Aorta (tissue), 5 donors: ENCODE measurements around the gene CFAP52. TPM values are rescaled to one million over a fixed set of nuclear protein-coding genes. Genes with fewer than 3 reads are reported as not detected.
"Not testable (repeated sequence)": the region's sequence is repeated elsewhere in the genome, so short reads cannot be mapped to it uniquely, and the experiment has no call there.

Experiments used
- ATAC-seq: fragments of 200-7000 bp; cut with Tn5 transposase; one replicate; pipeline ENCODE4 v1.9.1; 2022; ENCODE audit warnings: moderate library complexity; ENCODE audit not compliant: low FRiP score
- DNase-seq, 2 donors: peaks; one replicate each; pipeline ENCODE4 v3.0.0-alpha.2; 2020
- H3K27ac ChIP-seq, 2 donors: one replicate each; pipeline ENCODE4 v1.5.1; 2013; ENCODE audit warnings: low read length in 2 of 2, mild to moderate bottlenecking in 2 of 2, moderate library complexity in 2 of 2, control low read depth in 1 of 2, inconsistent platforms in 1 of 2, low read depth in 1 of 2
- H3K27me3 ChIP-seq, 2 donors: one replicate each; pipeline ENCODE4 v1.6.1; 2013; ENCODE audit warnings: control low read depth in 1 of 2, low read length in 1 of 2, mild to moderate bottlenecking in 1 of 2, moderate library complexity in 1 of 2; ENCODE audit not compliant: insufficient read depth in 2 of 2, control insufficient read depth in 1 of 2
- H3K36me3 ChIP-seq, 2 donors: one replicate each; pipeline ENCODE4 v1.6.1; 2013; ENCODE audit warnings: control low read depth in 1 of 2, low read length in 1 of 2, mild to moderate bottlenecking in 1 of 2; ENCODE audit not compliant: insufficient read depth in 2 of 2, control insufficient read depth in 1 of 2
- H3K4me1 ChIP-seq, 2 donors: one replicate each; pipeline ENCODE4 v1.6.1; 2013; ENCODE audit warnings: low read length in 2 of 2, control low read depth in 1 of 2, mild to moderate bottlenecking in 1 of 2, moderate library complexity in 1 of 2; ENCODE audit not compliant: insufficient read depth in 2 of 2, control insufficient read depth in 1 of 2
- H3K4me3 ChIP-seq, 2 donors: one replicate each; pipeline ENCODE4 v1.5.1; 2013; ENCODE audit warnings: low read length in 2 of 2, control low read depth in 1 of 2, mild to moderate bottlenecking in 1 of 2
- H3K9me3 ChIP-seq: one replicate; pipeline ENCODE4 v1.6.1; 2013; ENCODE audit warnings: mild to moderate bottlenecking, low read length; ENCODE audit not compliant: control insufficient read depth
- WGBS, 2 donors: extraction: QIAGEN DNeasy Blood & Tissue Kit; methylation state at CpG; one replicate each; pipeline ENCODE4 v1.1.7; 2013; 5-methylcytosine and 5-hydroxymethylcytosine counted together
- intact Hi-C, 2 donors: fragments of 100-400 bp; cut with DNase I; formaldehyde crosslinking; loops; one replicate each; pipeline versions ENCODE4 v1.14.2 to v1.15.0; 2022
- polyA plus RNA-seq, 2 donors: library from polyadenylated mRNA; stranded (reverse); fragments of 200-250 nt; gene quantifications; one replicate each; pipeline ENCODE4 v1.2.3, GENCODE V29; 2013
- total RNA-seq, 2 donors: library from RNA; stranded (reverse); fragmentation: NEBNext Ultra II Directional; extraction: Animal tissue kit (Norgen Biotek cat#: 25700); gene quantifications; one replicate each; pipeline ENCODE4 v1.2.1, GENCODE V29; 2021
- donor health status: healthy with polysubstance abuse.
- donor health status: Bipolar disorder and iron deficiency.
- donor health status: DM: no; HTN: no; CAD: no.
- donor health status: DM: no; HTN: no; CAD: no.
- donor health status: DM: yes; HTN: yes; CAD: no.

Gene CFAP52
- total and polyA plus RNA-seq, 4 donors: 0.39 TPM; not detected in 3

DNA sequence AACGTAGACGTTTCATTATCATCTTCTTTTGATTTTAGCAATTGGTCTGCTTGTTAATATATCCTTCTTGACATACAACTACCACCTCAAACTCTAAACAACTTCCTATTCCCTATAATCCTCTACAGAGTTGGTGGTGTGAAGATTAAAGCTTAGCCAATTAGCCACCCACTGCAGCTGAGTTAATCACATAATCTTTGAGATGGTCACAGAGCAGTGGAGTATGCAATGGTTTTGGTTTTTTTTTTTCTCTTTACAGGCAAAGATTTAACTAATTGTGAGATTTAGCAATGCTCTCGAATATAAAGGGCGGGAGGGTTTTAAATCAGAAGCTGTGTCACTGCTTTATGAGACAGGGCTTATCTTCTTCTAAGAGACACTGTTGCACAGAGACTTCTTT is 37.8 kb upstream of the CFAP52 start:
- H3K4me1 ChIP-seq: no peaks in the 10 kb centered on the region
- H3K9me3 ChIP-seq: no peaks in the 10 kb centered on the region
- peaks cover 0 to 3% of the 10 kb centered on the region in 2 donors for H3K36me3 ChIP-seq
- no peak for DNase-seq
- intact Hi-C loops: no loop called here
- H3K4me3 ChIP-seq: no peak overlapping the region
- no peak for ATAC-seq
- no peak overlapping the region for H3K27ac ChIP-seq
- no peaks in the 10 kb centered on the region for H3K27me3 ChIP-seq
- 94 to 95% methylated on average over 4 of the region's 4 CpGs for WGBS, 2 donors

DNA sequence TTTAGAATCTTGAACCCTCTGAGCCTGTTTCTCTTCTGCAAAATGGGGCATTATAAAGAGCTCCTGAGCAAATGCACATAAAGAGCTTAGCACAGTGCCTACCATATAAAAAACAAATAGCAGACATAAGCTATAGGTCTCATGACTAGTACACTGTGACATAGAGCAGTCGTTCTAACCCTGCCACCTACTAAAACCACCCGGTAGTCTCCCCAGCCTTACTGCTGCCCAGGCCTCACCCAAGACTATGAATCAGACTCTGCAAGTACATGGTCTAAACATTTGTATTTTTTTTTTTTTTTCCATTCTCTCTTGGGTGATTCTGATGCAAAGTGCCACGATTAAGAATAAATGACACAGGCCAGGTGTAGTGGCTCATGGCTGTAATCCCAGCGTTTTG is 34.7 kb upstream of the CFAP52 start:
- no peak overlapping the region for H3K27ac ChIP-seq
- H3K27me3 ChIP-seq: no peaks in the 10 kb centered on the region
- no peaks in the 10 kb centered on the region for H3K9me3 ChIP-seq
- intact Hi-C loops: no loop called here
- 94 to 95% methylated on average over 4 of the region's 4 CpGs for WGBS, 2 donors
- no peaks in the 10 kb centered on the region for H3K4me1 ChIP-seq
- ATAC-seq (no peak), DNase-seq (no peak)
- no peak overlapping the region for H3K4me3 ChIP-seq
- peaks cover 0 to 3% of the 10 kb centered on the region in 2 donors for H3K36me3 ChIP-seq

DNA sequence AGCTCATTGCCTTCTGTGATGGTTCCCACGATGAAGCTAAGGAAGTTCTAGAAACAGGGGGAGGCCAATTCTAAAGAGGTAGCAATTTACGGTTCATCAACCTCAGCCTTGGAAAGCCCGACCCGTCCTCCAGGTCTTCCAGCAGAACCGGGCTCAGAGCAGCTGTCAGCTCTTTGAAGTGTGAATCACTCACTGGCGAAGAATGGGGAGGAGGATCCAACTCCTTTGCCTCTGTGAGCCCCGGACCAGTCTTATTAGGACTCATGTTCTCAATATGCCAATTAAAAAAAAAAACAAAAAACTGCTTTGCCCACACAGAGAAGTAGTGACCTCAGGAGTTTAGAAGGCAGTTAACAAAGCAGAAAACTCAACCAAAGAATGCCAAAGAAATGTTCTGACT is 32.2 kb upstream of the CFAP52 start:
- intact Hi-C loops: no loop called here
- H3K27ac ChIP-seq: no peak overlapping the region
- peaks cover 0 to 3% of the 10 kb centered on the region in 2 donors for H3K36me3 ChIP-seq
- 85 to 92% methylated on average over 7 of the region's 7 CpGs for WGBS, 2 donors
- DNase-seq (no peak), ATAC-seq (no peak)
- no peaks in the 10 kb centered on the region for H3K4me1 ChIP-seq
- H3K27me3 ChIP-seq: no peaks in the 10 kb centered on the region
- H3K9me3 ChIP-seq: no peaks in the 10 kb centered on the region
- H3K4me3 ChIP-seq: no peak overlapping the region

DNA sequence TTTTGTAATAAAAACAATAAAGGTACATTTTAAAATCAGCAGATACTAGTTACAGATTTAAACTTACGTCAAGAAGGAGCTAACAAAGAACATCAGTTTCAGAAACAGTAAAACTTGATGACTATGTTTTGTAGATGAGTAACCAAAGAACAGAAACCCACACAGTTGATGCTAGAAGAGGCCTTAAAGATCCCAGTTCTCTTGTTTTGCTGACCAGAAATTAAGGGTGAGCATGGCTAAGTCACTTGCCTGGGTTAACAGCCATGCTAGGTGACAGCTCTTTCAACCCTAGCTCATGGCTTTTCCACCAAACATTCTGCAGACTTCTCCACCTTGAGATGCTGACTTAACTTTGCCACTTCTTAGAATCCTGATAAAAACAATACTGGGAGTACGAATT is 27.2 kb upstream of the CFAP52 start:
- no peaks in the 10 kb centered on the region for H3K4me1 ChIP-seq
- no peak overlapping the region for H3K27ac ChIP-seq
- no peaks in the 10 kb centered on the region for H3K36me3 ChIP-seq
- ATAC-seq (no peak), DNase-seq (no peak)
- intact Hi-C loops: no loop called here
- 94 to 96% methylated on average over 2 of the region's 2 CpGs for WGBS, 2 donors
- H3K27me3 ChIP-seq: no peaks in the 10 kb centered on the region
- no peak overlapping the region for H3K4me3 ChIP-seq
- no peaks in the 10 kb centered on the region for H3K9me3 ChIP-seq

DNA sequence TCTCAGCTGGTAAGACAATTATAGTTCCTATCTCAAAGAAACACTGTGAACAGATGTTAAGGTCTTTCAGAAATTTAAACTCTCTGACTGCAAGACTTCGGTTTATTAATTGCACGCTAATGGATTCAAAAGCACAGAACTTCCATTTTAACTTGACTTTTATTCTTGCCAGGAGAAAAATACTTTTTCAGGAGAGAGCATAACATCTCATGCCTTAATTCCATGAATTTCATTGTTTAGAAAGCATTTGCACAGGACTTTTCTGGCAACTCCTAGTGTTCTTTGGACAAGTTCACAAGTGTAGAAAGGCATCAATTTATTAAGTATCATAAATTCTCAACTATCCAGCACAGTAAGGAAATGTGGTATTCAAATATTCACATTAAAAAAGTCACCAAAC is 23.3 kb upstream of the CFAP52 start:
- 27 to 28% methylated on average over 2 of the region's 2 CpGs for WGBS, 2 donors
- no peaks in the 10 kb centered on the region for H3K4me1 ChIP-seq
- ATAC-seq (no peak), DNase-seq (no peak)
- no peaks in the 10 kb centered on the region for H3K36me3 ChIP-seq
- H3K4me3 ChIP-seq: no peak overlapping the region
- H3K9me3 ChIP-seq: no peaks in the 10 kb centered on the region
- H3K27me3 ChIP-seq: no peaks in the 10 kb centered on the region
- intact Hi-C loops: no loop called here
- no peak overlapping the region for H3K27ac ChIP-seq

DNA sequence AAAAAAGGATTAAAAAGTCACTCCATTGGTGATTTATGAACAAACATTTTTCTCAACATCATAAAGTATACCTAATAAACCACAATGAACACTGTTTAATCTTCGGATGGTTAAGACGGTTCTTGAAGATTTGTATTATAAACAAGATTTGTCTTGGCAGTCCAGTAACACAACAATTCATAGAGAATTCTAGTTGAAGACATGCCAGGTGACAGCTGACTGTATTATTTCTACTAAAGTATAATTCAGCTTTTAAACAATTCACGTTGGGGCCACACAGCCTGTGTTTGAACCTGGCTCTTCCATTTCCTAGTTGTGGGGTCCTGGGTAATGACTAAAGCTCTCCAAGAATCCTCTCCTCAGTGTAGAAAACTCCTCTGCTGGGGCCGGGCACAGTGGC is 22.8 kb upstream of the CFAP52 start:
- intact Hi-C loops: no loop called here
- ATAC-seq (no peak), DNase-seq (no peak)
- Histone ChIP-seq H3K4me1 (no peaks in the 10 kb centered on the region), H3K4me3 (no peak overlapping the region), H3K27me3 (no peaks in the 10 kb centered on the region), H3K36me3 (no peaks in the 10 kb centered on the region), H3K9me3 (no peaks in the 10 kb centered on the region), H3K27ac (no peak overlapping the region)
- WGBS, 2 donors: 32 to 47% methylated on average over 4 of the region's 4 CpGs

DNA sequence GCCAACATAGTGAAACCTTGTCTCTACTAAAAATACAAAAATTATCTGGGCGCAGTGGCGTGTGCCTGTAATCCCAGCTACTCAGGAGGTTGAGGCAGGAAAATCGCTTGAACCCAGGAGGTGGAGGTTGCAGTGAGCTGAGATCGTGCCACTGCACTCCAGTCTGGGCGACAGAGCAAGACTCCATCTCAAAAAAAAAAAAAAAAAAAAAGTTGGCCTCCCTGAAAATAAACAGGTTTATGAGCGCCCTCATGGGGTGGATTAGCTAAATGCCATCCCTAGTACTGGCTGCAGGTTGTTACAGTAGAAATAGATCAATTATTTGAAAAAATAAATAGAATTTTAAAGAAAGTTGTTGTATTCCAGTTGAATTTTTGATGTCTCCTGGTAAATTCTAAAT is 21.7 kb upstream of the CFAP52 start:
- ATAC-seq, H3K9me3 ChIP-seq, H3K27me3 ChIP-seq, H3K27ac ChIP-seq, intact Hi-C loops, DNase-seq, H3K36me3 ChIP-seq, H3K4me1 ChIP-seq, H3K4me3 ChIP-seq: not testable (repeated sequence)
- WGBS, 2 donors: 77 to 89% methylated on average over 6 of the region's 6 CpGs

DNA sequence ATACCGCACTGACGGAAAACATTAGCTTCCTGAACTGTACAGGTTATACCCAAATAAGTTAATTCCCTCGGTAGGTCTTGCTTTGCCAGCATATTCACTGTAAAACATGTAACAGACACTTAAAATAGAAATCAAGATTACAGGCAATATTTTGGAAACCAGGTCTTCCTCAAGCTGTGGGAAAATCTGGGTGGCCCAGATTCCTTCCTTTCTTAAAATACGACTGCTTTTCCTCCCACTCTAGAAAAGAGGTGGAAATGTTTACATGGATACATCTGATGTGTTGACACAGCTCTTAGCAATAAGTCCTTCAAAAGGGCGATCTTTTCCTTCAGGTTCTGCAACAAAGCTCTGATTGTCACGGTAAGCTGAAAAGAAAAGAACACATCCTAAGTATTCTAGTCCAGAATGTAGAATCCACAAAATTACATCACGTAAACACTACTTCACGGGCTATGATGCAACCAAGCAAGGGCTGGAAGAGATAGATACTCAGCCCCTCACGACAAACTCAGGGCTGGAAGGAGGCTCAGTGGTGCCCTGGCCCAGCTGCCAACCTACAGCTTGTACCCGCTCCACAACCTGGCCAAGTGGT is 19.2 kb upstream of the CFAP52 start:
- no peak overlapping the region for H3K27ac ChIP-seq
- H3K4me3 ChIP-seq: no peak overlapping the region
- no peaks in the 10 kb centered on the region for H3K9me3 ChIP-seq
- H3K4me1 ChIP-seq: no peaks in the 10 kb centered on the region
- whole genome bisulfite sequencing, 2 donors: 36 to 37% methylated on average over 10 of the region's 10 CpGs
- no peak for ATAC-seq
- no peak for DNase-seq
- no peaks in the 10 kb centered on the region for H3K36me3 ChIP-seq
- intact Hi-C loops: no loop called here
- H3K27me3 ChIP-seq: no peaks in the 10 kb centered on the region

DNA sequence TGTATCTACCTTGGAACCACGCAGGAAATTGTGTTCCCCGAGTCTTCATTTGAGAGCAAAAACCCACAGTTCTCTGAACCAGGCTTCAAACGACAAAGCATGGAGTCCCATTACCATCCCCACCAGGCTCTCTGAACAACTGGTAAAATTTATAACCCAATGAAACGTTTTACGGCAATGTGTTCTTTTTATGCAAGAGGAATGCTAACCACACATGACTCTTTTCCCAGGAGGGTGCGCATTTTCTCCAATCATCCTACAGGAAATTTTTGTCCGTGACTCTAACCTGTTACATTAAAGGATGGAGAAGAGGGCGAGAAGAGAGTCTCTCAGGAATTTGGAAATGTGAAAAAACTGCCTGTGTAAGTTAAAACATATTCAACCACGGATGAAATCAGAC is 18.6 kb upstream of the CFAP52 start:
- H3K4me3 ChIP-seq: no peak overlapping the region
- H3K27me3 ChIP-seq: no peaks in the 10 kb centered on the region
- no peak overlapping the region for H3K27ac ChIP-seq
- no peak for DNase-seq
- no peaks in the 10 kb centered on the region for H3K4me1 ChIP-seq
- H3K9me3 ChIP-seq: no peaks in the 10 kb centered on the region
- H3K36me3 ChIP-seq: no peaks in the 10 kb centered on the region
- WGBS, 2 donors: 76 to 85% methylated on average over 9 of the region's 9 CpGs
- intact Hi-C loops: no loop called here
- no peak for ATAC-seq
